ENCODE results near the gene GIMAP8.

The GIMAP8 gene

GRCh38 chr7:150450491-150451001, at the start of gene GIMAP8:
Gene GIMAP8 (plus strand): TSS chr7:150450630. CDS start chr7:150466699, 16,069 bp downstream.
- DNase-seq (ENCODE audit: low read depth in 2 of 2): peak in 1 of 2 donors; percentile 38

GRCh38 chr7:150400788-150401423, 49.5 kb upstream of the GIMAP8 start:
- DNase-seq (ENCODE audit: low read depth in 2 of 2): no peak

GRCh38 chr7:150401424-150401790, 49.0 kb upstream of the GIMAP8 start:
- DNase-seq (ENCODE audit: low read depth in 2 of 2): no peak

GRCh38 chr7:150401861-150402631, 48.4 kb upstream of the GIMAP8 start:
- DNase-seq (ENCODE audit: low read depth in 2 of 2): no peak

- DNase-seq (ENCODE audit: low read depth in 2 of 2): no peak
Measured at GRCh38 chr7:150402671-150403321, 47.6 kb upstream of the GIMAP8 start.

GRCh38 chr7:150403376-150404171, 46.9 kb upstream of the GIMAP8 start:
- no peak for DNase-seq (ENCODE audit: low read depth in 2 of 2)

GRCh38 chr7:150404172-150404804, 46.1 kb upstream of the GIMAP8 start:
- DNase-seq (ENCODE audit: low read depth in 2 of 2): no peak

- peak; percentile 45 to 48 for DNase-seq (ENCODE audit: low read depth in 2 of 2)
Measured at GRCh38 chr7:150404805-150405583, 45.4 kb upstream of the GIMAP8 start.

GRCh38 chr7:150405584-150406311, 44.7 kb upstream of the GIMAP8 start:
- DNase-seq (ENCODE audit: low read depth in 2 of 2): no peak

GRCh38 chr7:150406312-150406566, 44.2 kb upstream of the GIMAP8 start:
- no peak for DNase-seq (ENCODE audit: low read depth in 2 of 2)

GRCh38 chr7:150406567-150407421, 43.6 kb upstream of the GIMAP8 start:
- DNase-seq (ENCODE audit: low read depth in 2 of 2): no peak

GRCh38 chr7:150407588-150408392, 42.6 kb upstream of the GIMAP8 start:
- no peak for DNase-seq (ENCODE audit: low read depth in 2 of 2)

- DNase-seq (ENCODE audit: low read depth in 2 of 2): no peak
Measured at GRCh38 chr7:150408393-150409299, 41.8 kb upstream of the GIMAP8 start.

- DNase-seq (ENCODE audit: low read depth in 2 of 2): no peak
Measured at GRCh38 chr7:150409300-150410030, 41.0 kb upstream of the GIMAP8 start.

- no peak for DNase-seq (ENCODE audit: low read depth in 2 of 2)
Measured at GRCh38 chr7:150410131-150410530, 40.3 kb upstream of the GIMAP8 start.

- no peak for DNase-seq (ENCODE audit: low read depth in 2 of 2)
Measured at GRCh38 chr7:150410680-150411346, 39.6 kb upstream of the GIMAP8 start.

Measured in stimulated activated CD8-positive, alpha-beta memory T cell treated with anti-CD3 and anti-CD28 coated beads, Interleukin-7, amount 100 ng/mL, for 1 hour (primary cell).